ENCODE results near the gene EPHA1. TPM values are rescaled to one million over a fixed set of nuclear protein-coding genes. Genes with fewer than 3 reads are reported as not detected.
A peak's percentile ranks its signal among the peaks of the same experiment; 100 is the strongest.

The EPHA1 gene
- total and polyA plus RNA-seq, 3 donors from 2014 or later: 5.9 to 9.8 (median 8.5) TPM

- peaks cover 5% of the 10 kb centered on the region for H3K4me1 ChIP-seq
- no peak for DNase-seq
- no peak within 1 kb of the TSS for H3K27ac ChIP-seq
- peak within 1 kb of the TSS; percentile 45 to 57 for H3K4me3 ChIP-seq
- TF ChIP-seq CTCF (IDR thresholded peaks at IDR 0.05) (no peak), POLR2A (IDR thresholded peaks at IDR 0.05) (no peak)
- no peaks in the 10 kb centered on the region for H3K27me3 ChIP-seq
- 1% methylated on average over 27 to 67 of the region's 112 CpGs for WGBS, 2 donors
- no peaks in the 10 kb centered on the region for H3K36me3 ChIP-seq (ENCODE audit: low read depth, missing control alignments)
- intact Hi-C loops (cut with DNase I; ENCODE audit: low total_unique reads): no loop called here
- H3K9me3 ChIP-seq: no peaks in the 10 kb centered on the region
Measured at GRCh38 chr7:143362131-143363015, 46.3 kb downstream of the EPHA1 start, which contains the start of gene FAM131B. Gene FAM131B, minus strand, starts transcription at chr7:143362713. Its CDS starts 110 bp downstream, at chr7:143362603.

- peak overlapping the region; percentile 45 to 57 for H3K4me3 ChIP-seq
- intact Hi-C loops (cut with DNase I; ENCODE audit: low total_unique reads): no loop called here
- 0 to 4% methylated on average over 29 to 31 of the region's 46 CpGs for WGBS, 2 donors
- no peak for DNase-seq
- TF ChIP-seq POLR2A (IDR thresholded peaks at IDR 0.05) (no peak), CTCF (IDR thresholded peaks at IDR 0.05) (no peak)
- no peaks in the 10 kb centered on the region for H3K27me3 ChIP-seq
- no peaks in the 10 kb centered on the region for H3K9me3 ChIP-seq
- no peak overlapping the region for H3K27ac ChIP-seq
- H3K36me3 ChIP-seq (ENCODE audit: low read depth, missing control alignments): no peaks in the 10 kb centered on the region
- peaks cover 5% of the 10 kb centered on the region for H3K4me1 ChIP-seq
Measured at GRCh38 chr7:143361552-143362130, 47.0 kb downstream of the EPHA1 start.

- no peaks in the 10 kb centered on the region for H3K9me3 ChIP-seq
- no peaks in the 10 kb centered on the region for H3K27me3 ChIP-seq
- no peak for DNase-seq
- no peak overlapping the region for H3K27ac ChIP-seq
- peaks cover 5% of the 10 kb centered on the region for H3K4me1 ChIP-seq
- peak overlapping the region in 1 of 2 donors; percentile 57 for H3K4me3 ChIP-seq
- H3K36me3 ChIP-seq (ENCODE audit: low read depth, missing control alignments): no peaks in the 10 kb centered on the region
- WGBS, 2 donors: 24 to 44% methylated on average over 19 of the region's 19 CpGs
- no peak for TF ChIP-seq POLR2A (IDR thresholded peaks at IDR 0.05)
- TF ChIP-seq CTCF (IDR thresholded peaks at IDR 0.05): no peak
- intact Hi-C loops (cut with DNase I; ENCODE audit: low total_unique reads): no loop called here
Measured at GRCh38 chr7:143360788-143361551, 47.7 kb downstream of the EPHA1 start.

- H3K27me3 ChIP-seq: no peaks in the 10 kb centered on the region
- intact Hi-C loops (cut with DNase I; ENCODE audit: low total_unique reads): no loop called here
- WGBS, 2 donors: 83 to 89% methylated on average over 9 to 11 of the region's 11 CpGs
Measured at GRCh38 chr7:143359771-143360353, 48.8 kb downstream of the EPHA1 start.

More at GRCh38 chr7:143359771-143360353, 48.8 kb downstream of the EPHA1 start:
- Histone ChIP-seq H3K4me1 (peaks cover 5% of the 10 kb centered on the region), H3K36me3 (ENCODE audit: low read depth, missing control alignments) (no peaks in the 10 kb centered on the region), H3K4me3 (no peak overlapping the region), H3K9me3 (no peaks in the 10 kb centered on the region), H3K27ac (no peak overlapping the region)
- DNase-seq: no peak
- TF ChIP-seq POLR2A (IDR thresholded peaks at IDR 0.05) (no peak), CTCF (IDR thresholded peaks at IDR 0.05) (no peak)
